ENCODE results near the gene ZYG11A. TPM values are rescaled to one million over a fixed set of nuclear protein-coding genes. Genes with fewer than 3 reads are reported as not detected.

The ZYG11A gene
- polyA plus RNA-seq, 1 experiment = 0.94 TPM

DNA sequence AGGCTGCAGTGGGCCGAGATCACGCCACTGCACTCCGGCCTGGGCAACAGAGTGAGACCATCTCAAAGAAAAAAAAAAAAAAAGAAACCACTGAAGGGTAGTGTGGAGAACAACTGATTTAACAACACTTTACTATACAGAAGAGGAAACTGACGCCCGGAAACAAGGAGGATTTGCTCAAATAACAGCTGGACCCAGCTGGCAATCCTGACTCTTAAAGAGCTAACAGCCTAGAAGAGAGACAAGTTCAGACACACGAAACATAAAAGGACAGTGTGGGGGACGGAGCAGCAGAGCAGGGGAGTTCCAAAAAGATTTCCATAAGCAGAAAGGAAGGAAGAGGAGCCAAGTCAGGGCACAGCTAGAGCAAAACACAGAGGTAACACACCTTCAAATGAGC lies 74.6 kb downstream of the ZYG11A start:
- CTCF ChIA-PET = interaction anchor here (0.6 to 0.7 kb wide), 2 partner anchors 11 to 16 kb away, joined by 3 read pairs; no protein-coding TSS in a partner anchor
- TF ChIP-seq, protein P1, sequence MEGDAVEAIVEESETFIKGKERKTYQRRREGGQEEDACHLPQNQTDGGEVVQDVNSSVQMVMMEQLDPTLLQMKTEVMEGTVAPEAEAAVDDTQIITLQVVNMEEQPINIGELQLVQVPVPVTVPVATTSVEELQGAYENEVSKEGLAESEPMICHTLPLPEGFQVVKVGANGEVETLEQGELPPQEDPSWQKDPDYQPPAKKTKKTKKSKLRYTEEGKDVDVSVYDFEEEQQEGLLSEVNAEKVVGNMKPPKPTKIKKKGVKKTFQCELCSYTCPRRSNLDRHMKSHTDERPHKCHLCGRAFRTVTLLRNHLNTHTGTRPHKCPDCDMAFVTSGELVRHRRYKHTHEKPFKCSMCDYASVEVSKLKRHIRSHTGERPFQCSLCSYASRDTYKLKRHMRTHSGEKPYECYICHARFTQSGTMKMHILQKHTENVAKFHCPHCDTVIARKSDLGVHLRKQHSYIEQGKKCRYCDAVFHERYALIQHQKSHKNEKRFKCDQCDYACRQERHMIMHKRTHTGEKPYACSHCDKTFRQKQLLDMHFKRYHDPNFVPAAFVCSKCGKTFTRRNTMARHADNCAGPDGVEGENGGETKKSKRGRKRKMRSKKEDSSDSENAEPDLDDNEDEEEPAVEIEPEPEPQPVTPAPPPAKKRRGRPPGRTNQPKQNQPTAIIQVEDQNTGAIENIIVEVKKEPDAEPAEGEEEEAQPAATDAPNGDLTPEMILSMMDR (IDR thresholded peaks at IDR 0.05; ENCODE audit: insufficient read depth, low read depth, low read length) = no peak
- H3K36me3 ChIP-seq (ENCODE audit: control insufficient read depth, insufficient read depth, low read length) = no peaks in the 10 kb centered on the region; the same call in 1 of the 2 replicates
- no peak overlapping the region for H3K4me3 ChIP-seq (ENCODE audit: low read depth, low read length)
- POLR2A ChIA-PET = no interaction called here
- DNase-seq (ENCODE audit: low read depth) = no peak
- no peaks in the 10 kb centered on the region for H3K27me3 ChIP-seq (ENCODE audit: control insufficient read depth, insufficient read depth, low read length)

DNA sequence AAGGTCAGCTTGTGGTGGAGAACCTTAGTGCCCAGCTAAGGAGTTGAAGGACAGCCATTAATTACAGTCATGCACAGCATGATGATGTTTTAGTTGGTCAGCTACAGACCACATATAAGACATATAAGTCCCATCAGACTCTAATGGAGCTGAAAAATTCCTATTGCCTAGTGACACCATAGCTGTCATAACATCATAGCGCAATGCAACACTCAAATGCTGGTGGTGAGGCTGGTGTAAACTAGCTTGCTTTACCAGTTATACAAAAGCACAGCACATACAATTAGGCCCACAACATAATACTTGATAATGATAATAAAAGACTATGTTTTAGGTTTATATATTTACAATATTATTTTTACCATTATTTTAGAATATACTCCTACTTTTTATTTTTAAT lies 75.0 kb downstream of the ZYG11A start:
- no peak for DNase-seq (ENCODE audit: low read depth)
- Histone ChIP-seq H3K36me3 (ENCODE audit: control insufficient read depth, insufficient read depth, low read length) (no peaks in the 10 kb centered on the region; the same call in 1 of the 2 replicates), H3K4me3 (ENCODE audit: low read depth, low read length) (no peak overlapping the region), H3K27me3 (ENCODE audit: control insufficient read depth, insufficient read depth, low read length) (no peaks in the 10 kb centered on the region)
- TF ChIP-seq, protein P1 (IDR thresholded peaks at IDR 0.05; ENCODE audit: insufficient read depth, low read depth, low read length) = no peak
- POLR2A ChIA-PET = no interaction called here
- CTCF ChIA-PET = interaction anchor here (0.6 to 1.7 kb wide), 3 partner anchors 12 to 268 kb away, joined by 3 to 5 read pairs (median 3); no protein-coding TSS in a partner anchor

DNA sequence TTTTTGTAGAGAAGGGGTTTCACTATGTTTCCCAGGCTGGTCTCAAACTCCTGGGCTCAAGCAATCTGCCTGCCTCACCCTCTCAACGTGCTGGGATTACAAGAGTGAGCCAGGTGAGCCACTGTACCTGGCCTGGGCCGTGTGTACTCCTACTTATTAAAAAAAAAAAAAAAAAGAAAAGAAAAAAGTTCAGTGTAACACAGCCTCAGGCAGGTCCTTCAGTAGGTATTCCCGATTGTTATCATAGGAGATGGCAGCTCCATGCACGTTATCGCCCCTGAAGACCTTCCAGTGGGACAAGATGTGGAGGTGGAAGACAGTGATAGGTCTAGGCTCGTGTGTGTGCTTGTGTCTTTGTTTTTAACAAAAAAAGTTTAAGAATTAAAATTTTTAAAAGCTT lies 75.6 kb downstream of the ZYG11A start:
- ChIA-PET POLR2A (no interaction called here), CTCF (interaction anchor here (1.0 to 1.7 kb wide), 2 partner anchors 15 to 267 kb away, joined by 4 to 5 read pairs; no protein-coding TSS in a partner anchor)
- TF ChIP-seq, protein P1 (IDR thresholded peaks at IDR 0.05; ENCODE audit: insufficient read depth, low read depth, low read length) = no peak
- Histone ChIP-seq H3K27me3 (ENCODE audit: control insufficient read depth, insufficient read depth, low read length) (no peaks in the 10 kb centered on the region), H3K4me3 (ENCODE audit: low read depth, low read length) (no peak overlapping the region), H3K36me3 (ENCODE audit: control insufficient read depth, insufficient read depth, low read length) (no peaks in the 10 kb centered on the region; the same call in 1 of the 2 replicates)
- DNase-seq (ENCODE audit: low read depth) = no peak

DNA sequence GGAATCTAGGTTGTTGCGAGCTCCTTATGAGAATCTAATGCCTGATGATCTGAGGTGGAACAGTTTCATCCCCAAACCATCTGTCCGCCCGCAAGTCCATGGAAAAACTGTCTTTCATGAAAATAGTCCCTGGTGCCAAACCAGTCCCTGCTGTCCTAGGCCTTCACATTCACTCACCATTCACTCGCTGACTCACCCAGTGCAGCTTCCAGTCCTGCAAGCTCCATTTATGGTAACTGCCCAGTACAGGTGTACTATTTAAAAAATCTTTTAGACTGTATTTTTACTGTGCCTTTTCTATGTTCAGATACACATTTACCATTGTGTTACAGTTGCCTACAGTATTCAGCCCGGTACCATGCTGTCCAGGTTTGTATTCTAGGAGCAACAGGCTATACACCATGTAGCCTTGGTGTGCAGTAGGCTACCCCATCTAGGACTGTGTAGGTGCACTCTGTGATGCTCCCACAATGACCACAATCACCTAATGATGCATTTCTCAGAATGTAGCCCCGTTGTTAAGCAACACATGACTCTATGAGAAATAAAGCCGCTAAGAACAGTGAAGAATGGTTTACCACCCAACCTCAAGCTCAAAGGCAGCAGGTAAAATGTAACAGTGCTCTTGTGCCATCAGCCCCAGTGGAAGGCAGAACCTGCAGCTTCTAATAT lies 76.6 kb downstream of the ZYG11A start:
- TF ChIP-seq, protein P1 (IDR thresholded peaks at IDR 0.05; ENCODE audit: insufficient read depth, low read depth, low read length) = no peak
- DNase-seq (ENCODE audit: low read depth) = no peak

DNA sequence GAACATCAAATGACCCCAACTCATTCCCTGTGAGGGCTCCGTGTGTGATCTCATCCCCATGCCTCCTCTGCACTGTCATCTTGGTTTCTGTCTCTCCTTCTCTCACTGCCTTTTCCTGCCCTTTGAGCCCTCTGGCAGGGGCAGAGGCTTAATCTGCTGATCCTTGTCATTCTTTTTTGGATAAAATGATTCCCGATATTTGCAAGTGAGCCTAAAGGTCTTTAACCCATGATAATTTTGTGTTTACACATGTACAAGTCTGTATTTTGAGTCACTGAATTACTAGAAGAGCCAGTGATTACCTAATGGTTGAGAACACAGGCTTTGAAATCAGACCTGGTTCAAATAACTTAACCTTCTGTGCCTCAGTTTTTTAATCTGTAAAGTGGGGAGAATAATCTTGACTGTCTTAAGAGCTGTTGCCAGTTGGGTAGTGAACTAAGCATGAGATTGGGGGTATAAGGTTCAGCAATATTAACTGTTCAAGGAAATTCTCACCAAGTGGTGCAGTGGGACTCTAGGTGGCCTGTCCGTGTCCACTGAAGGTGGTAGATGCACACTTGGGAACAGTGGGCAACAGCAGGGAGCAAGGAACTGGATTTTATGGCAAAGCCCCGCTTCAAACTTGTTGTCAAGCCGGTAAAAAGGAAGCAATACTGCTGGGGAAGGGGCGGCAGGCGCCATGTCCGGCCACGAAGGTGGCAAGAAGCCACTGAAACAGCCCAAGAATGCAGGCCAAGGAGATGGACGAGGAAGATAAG lies 77.3 kb downstream of the ZYG11A start:
- H3K27me3 ChIP-seq (ENCODE audit: control insufficient read depth, insufficient read depth, low read length) = no peaks in the 10 kb centered on the region
- ChIA-PET CTCF (interaction anchor here (0.5 to 1.5 kb wide), 5 partner anchors 10 to 253 kb away, joined by 3 to 7 read pairs (median 3); no protein-coding TSS in a partner anchor), POLR2A (no interaction called here)
- H3K4me3 ChIP-seq (ENCODE audit: low read depth, low read length) = no peak overlapping the region
- H3K36me3 ChIP-seq (ENCODE audit: control insufficient read depth, insufficient read depth, low read length) = no peaks in the 10 kb centered on the region; the same call in 1 of the 2 replicates
- no peak for DNase-seq (ENCODE audit: low read depth)
- TF ChIP-seq, protein P1 (IDR thresholded peaks at IDR 0.05; ENCODE audit: insufficient read depth, low read depth, low read length) = no peak

More for the DNA sequence above, 76.6 kb downstream of the ZYG11A start:
- no peak overlapping the region for H3K4me3 ChIP-seq (ENCODE audit: low read depth, low read length)
- no peaks in the 10 kb centered on the region; the same call in 1 of the 2 replicates for H3K36me3 ChIP-seq (ENCODE audit: control insufficient read depth, insufficient read depth, low read length)
- no peaks in the 10 kb centered on the region for H3K27me3 ChIP-seq (ENCODE audit: control insufficient read depth, insufficient read depth, low read length)
- POLR2A ChIA-PET = no interaction called here
- CTCF ChIA-PET = interaction anchor here (1.0 to 1.7 kb wide), 3 partner anchors 16 to 266 kb away, joined by 3 to 5 read pairs (median 4); no protein-coding TSS in a partner anchor
